ENCODE results near the gene GUK1. TPM values are rescaled to one million over a fixed set of nuclear protein-coding genes. Genes with fewer than 3 reads are reported as not detected.
"Not testable (repeated sequence)": the region's sequence is repeated elsewhere in the genome, so short reads cannot be mapped to it uniquely, and the experiment has no call there.

The GUK1 gene
- total RNA-seq, 2 experiments from 2014 or later = 154 to 197 TPM

GRCh38 chr1:228184152-228184551 is 44.1 kb downstream of the GUK1 start:
- Histone ChIP-seq H3K4me1 (ENCODE audit: insufficient read depth, low read length, poor library complexity, severe bottlenecking) (no peaks in the 10 kb centered on the region), H3K79me2 (ENCODE audit: insufficient read depth, low read depth, low read length) (no peaks in the 10 kb centered on the region), H3K4me2 (ENCODE audit: low read length) (no peak overlapping the region), H3K27ac (ENCODE audit: low read depth, low read length, poor library complexity, severe bottlenecking) (no peak overlapping the region), H3K36me3 (ENCODE audit: insufficient read depth, low read length) (no peaks in the 10 kb centered on the region), H4K20me1 (ENCODE audit: insufficient read depth, low read length) (no peaks in the 10 kb centered on the region), H2AFZ (ENCODE audit: low read length) (no peak overlapping the region), H3K9me2 (ENCODE audit: insufficient read depth, low read length) (no peaks in the 10 kb centered on the region), H3K9me3 (ENCODE audit: low read length) (no peaks in the 10 kb centered on the region), H3K4me3 (ENCODE audit: low read depth, low read length, poor library complexity, severe bottlenecking) (no peak overlapping the region)
- DNase-seq (ENCODE audit: low spot score) = no peak
- TF ChIP-seq, protein P1, sequence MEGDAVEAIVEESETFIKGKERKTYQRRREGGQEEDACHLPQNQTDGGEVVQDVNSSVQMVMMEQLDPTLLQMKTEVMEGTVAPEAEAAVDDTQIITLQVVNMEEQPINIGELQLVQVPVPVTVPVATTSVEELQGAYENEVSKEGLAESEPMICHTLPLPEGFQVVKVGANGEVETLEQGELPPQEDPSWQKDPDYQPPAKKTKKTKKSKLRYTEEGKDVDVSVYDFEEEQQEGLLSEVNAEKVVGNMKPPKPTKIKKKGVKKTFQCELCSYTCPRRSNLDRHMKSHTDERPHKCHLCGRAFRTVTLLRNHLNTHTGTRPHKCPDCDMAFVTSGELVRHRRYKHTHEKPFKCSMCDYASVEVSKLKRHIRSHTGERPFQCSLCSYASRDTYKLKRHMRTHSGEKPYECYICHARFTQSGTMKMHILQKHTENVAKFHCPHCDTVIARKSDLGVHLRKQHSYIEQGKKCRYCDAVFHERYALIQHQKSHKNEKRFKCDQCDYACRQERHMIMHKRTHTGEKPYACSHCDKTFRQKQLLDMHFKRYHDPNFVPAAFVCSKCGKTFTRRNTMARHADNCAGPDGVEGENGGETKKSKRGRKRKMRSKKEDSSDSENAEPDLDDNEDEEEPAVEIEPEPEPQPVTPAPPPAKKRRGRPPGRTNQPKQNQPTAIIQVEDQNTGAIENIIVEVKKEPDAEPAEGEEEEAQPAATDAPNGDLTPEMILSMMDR (conservative IDR thresholded peaks at IDR 0.05; ENCODE audit: low read length) = no peak
- no peak for TF ChIP-seq EZH2phosphoT487 (IDR thresholded peaks at IDR 0.05; ENCODE audit: borderline replicate concordance, low read depth, low read length)
- CTCF ChIA-PET (ENCODE audit: unreplicated experiment) = no interaction called here
- intact Hi-C loops (cut with micrococcal nuclease; ENCODE audit: unreplicated experiment) = no loop called here
- no TSS peak for BruUV-seq (replicated peaks)
- POLR2A ChIA-PET = no interaction called here

DNA sequence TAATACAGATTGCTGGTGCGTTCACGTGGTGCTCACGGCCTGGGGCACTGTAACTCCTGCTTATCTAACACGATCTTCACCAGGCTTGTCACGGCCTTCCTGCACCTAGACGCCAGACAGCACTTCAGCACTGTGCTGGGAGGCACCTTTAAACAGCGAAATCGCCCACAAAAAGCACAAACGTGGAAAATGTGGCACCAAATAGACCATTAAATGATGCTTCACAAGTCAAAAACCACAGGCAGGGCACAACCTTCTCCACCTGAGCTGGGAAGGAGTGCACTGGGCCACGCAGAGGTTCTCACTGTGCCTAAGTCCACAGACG is 45.5 kb downstream of the GUK1 start:
- Histone ChIP-seq H3K27ac (ENCODE audit: low read depth, low read length, poor library complexity, severe bottlenecking) (no peak overlapping the region), H3K9me3 (ENCODE audit: low read length) (no peaks in the 10 kb centered on the region), H3K4me3 (ENCODE audit: low read depth, low read length, poor library complexity, severe bottlenecking) (no peak overlapping the region), H3K36me3 (ENCODE audit: insufficient read depth, low read length) (no peaks in the 10 kb centered on the region), H3K79me2 (ENCODE audit: insufficient read depth, low read depth, low read length) (no peaks in the 10 kb centered on the region), H3K9me2 (ENCODE audit: insufficient read depth, low read length) (no peaks in the 10 kb centered on the region), H3K4me1 (ENCODE audit: insufficient read depth, low read length, poor library complexity, severe bottlenecking) (no peaks in the 10 kb centered on the region), H4K20me1 (ENCODE audit: insufficient read depth, low read length) (no peaks in the 10 kb centered on the region), H3K4me2 (ENCODE audit: low read length) (no peak overlapping the region), H2AFZ (ENCODE audit: low read length) (no peak overlapping the region)
- ChIA-PET POLR2A (no interaction called here), CTCF (ENCODE audit: unreplicated experiment) (no interaction called here)
- BruUV-seq (replicated peaks) = no TSS peak
- no peak for DNase-seq (ENCODE audit: low spot score)
- intact Hi-C loops (cut with micrococcal nuclease; ENCODE audit: unreplicated experiment) = no loop called here
- TF ChIP-seq, protein P1 (conservative IDR thresholded peaks at IDR 0.05; ENCODE audit: low read length) = no peak
- no peak for TF ChIP-seq EZH2phosphoT487 (IDR thresholded peaks at IDR 0.05; ENCODE audit: borderline replicate concordance, low read depth, low read length)

GRCh38 chr1:228188249-228188648 is 48.2 kb downstream of the GUK1 start:
- H4K20me1 ChIP-seq (ENCODE audit: insufficient read depth, low read length); intact Hi-C loops (cut with micrococcal nuclease; ENCODE audit: unreplicated experiment); H3K4me1 ChIP-seq (ENCODE audit: insufficient read depth, low read length, poor library complexity, severe bottlenecking); H2AFZ ChIP-seq (ENCODE audit: low read length); CTCF ChIA-PET (ENCODE audit: unreplicated experiment); BruUV-seq (replicated peaks); H3K4me3 ChIP-seq (ENCODE audit: low read depth, low read length, poor library complexity, severe bottlenecking); H3K27ac ChIP-seq (ENCODE audit: low read depth, low read length, poor library complexity, severe bottlenecking); H3K9me3 ChIP-seq (ENCODE audit: low read length); H3K4me2 ChIP-seq (ENCODE audit: low read length); H3K79me2 ChIP-seq (ENCODE audit: insufficient read depth, low read depth, low read length); DNase-seq (ENCODE audit: low spot score); H3K9me2 ChIP-seq (ENCODE audit: insufficient read depth, low read length); H3K36me3 ChIP-seq (ENCODE audit: insufficient read depth, low read length): not testable (repeated sequence)
- POLR2A ChIA-PET = interaction anchor here (0.6 to 1.3 kb wide), 3 partner anchors 66 to 328 kb away, joined by 3 to 4 read pairs (median 4); no protein-coding TSS in a partner anchor
